ENCODE results near the gene MBNL2.

Gene MBNL2

GRCh38 chr13:97327086-97327485 lies 105.0 kb downstream of the MBNL2 start:
- Histone ChIP-seq H3K4me1 (ENCODE audit: control insufficient read depth, insufficient read depth, low read length, poor library complexity, severe bottlenecking) (peaks cover 18% of the 10 kb centered on the region), H3K9me3 (ENCODE audit: control insufficient read depth, low read length) (no peaks in the 10 kb centered on the region), H3K4me3 (ENCODE audit: extremely low read depth, insufficient read depth, low read length, poor library complexity, severe bottlenecking) (no peak overlapping the region), H3K36me3 (ENCODE audit: control insufficient read depth, insufficient read depth, low read length) (peaks cover 19% of the 10 kb centered on the region), H3K27ac (ENCODE audit: low read depth, low read length, severe bottlenecking) (peak overlapping the region; percentile 68)
- 91 to 98% methylated on average over 5 of the region's 6 CpGs for WGBS, 2 experiments (ENCODE audit: insufficient coverage in 2 of 2)

- Histone ChIP-seq H3K4me1 (ENCODE audit: control insufficient read depth, insufficient read depth, low read length, poor library complexity, severe bottlenecking) (peaks cover 18% of the 10 kb centered on the region), H3K4me3 (ENCODE audit: extremely low read depth, insufficient read depth, low read length, poor library complexity, severe bottlenecking) (no peak overlapping the region), H3K9me3 (ENCODE audit: control insufficient read depth, low read length) (no peaks in the 10 kb centered on the region), H3K27ac (ENCODE audit: low read depth, low read length, severe bottlenecking) (peak overlapping the region; percentile 97), H3K36me3 (ENCODE audit: control insufficient read depth, insufficient read depth, low read length) (peaks cover 24% of the 10 kb centered on the region)
- 38 to 53% methylated on average over 2 to 3 of the region's 4 CpGs for WGBS, 2 experiments (ENCODE audit: insufficient coverage in 2 of 2)
Measured at GRCh38 chr13:97327506-97328221, 105.5 kb downstream of the MBNL2 start.

- Histone ChIP-seq H3K36me3 (ENCODE audit: control insufficient read depth, insufficient read depth, low read length) (peaks cover 26% of the 10 kb centered on the region), H3K27ac (ENCODE audit: low read depth, low read length, severe bottlenecking) (peak overlapping the region; percentile 97)
- 39 to 41% methylated on average over 10 to 12 of the region's 12 CpGs for WGBS, 2 experiments (ENCODE audit: insufficient coverage in 2 of 2)
Measured at GRCh38 chr13:97328222-97328790, 106.2 kb downstream of the MBNL2 start.

GRCh38 chr13:97329331-97329730 lies 107.2 kb downstream of the MBNL2 start:
- WGBS, 2 experiments (ENCODE audit: insufficient coverage in 2 of 2): 51 to 68% methylated on average over 2 of the region's 4 CpGs
- peaks cover 24% of the 10 kb centered on the region for H3K36me3 ChIP-seq (ENCODE audit: control insufficient read depth, insufficient read depth, low read length)
- no peaks in the 10 kb centered on the region for H3K9me3 ChIP-seq (ENCODE audit: control insufficient read depth, low read length)
- no peak overlapping the region for H3K27ac ChIP-seq (ENCODE audit: low read depth, low read length, severe bottlenecking)
- no peak overlapping the region for H3K4me3 ChIP-seq (ENCODE audit: extremely low read depth, insufficient read depth, low read length, poor library complexity, severe bottlenecking)
- peaks cover 18% of the 10 kb centered on the region for H3K4me1 ChIP-seq (ENCODE audit: control insufficient read depth, insufficient read depth, low read length, poor library complexity, severe bottlenecking)

More at GRCh38 chr13:97328222-97328790, 106.2 kb downstream of the MBNL2 start:
- H3K4me1 ChIP-seq (ENCODE audit: control insufficient read depth, insufficient read depth, low read length, poor library complexity, severe bottlenecking): peaks cover 18% of the 10 kb centered on the region
- no peak overlapping the region for H3K4me3 ChIP-seq (ENCODE audit: extremely low read depth, insufficient read depth, low read length, poor library complexity, severe bottlenecking)
- no peaks in the 10 kb centered on the region for H3K9me3 ChIP-seq (ENCODE audit: control insufficient read depth, low read length)

GRCh38 chr13:97330448-97330847 lies 108.3 kb downstream of the MBNL2 start:
- peaks cover 25% of the 10 kb centered on the region for H3K4me1 ChIP-seq (ENCODE audit: control insufficient read depth, insufficient read depth, low read length, poor library complexity, severe bottlenecking)
- no peak overlapping the region for H3K27ac ChIP-seq (ENCODE audit: low read depth, low read length, severe bottlenecking)
- no peaks in the 10 kb centered on the region for H3K9me3 ChIP-seq (ENCODE audit: control insufficient read depth, low read length)
- no peak overlapping the region for H3K4me3 ChIP-seq (ENCODE audit: extremely low read depth, insufficient read depth, low read length, poor library complexity, severe bottlenecking)
- peaks cover 35% of the 10 kb centered on the region for H3K36me3 ChIP-seq (ENCODE audit: control insufficient read depth, insufficient read depth, low read length)
- WGBS, 2 experiments (ENCODE audit: insufficient coverage in 2 of 2): 84 to 100% methylated on average over 2 of the region's 2 CpGs

- peaks cover 58% of the 10 kb centered on the region for H3K36me3 ChIP-seq (ENCODE audit: control insufficient read depth, insufficient read depth, low read length)
- no peak overlapping the region for H3K27ac ChIP-seq (ENCODE audit: low read depth, low read length, severe bottlenecking)
- peaks cover 14% of the 10 kb centered on the region for H3K4me1 ChIP-seq (ENCODE audit: control insufficient read depth, insufficient read depth, low read length, poor library complexity, severe bottlenecking)
- 86% methylated on average over 3 of the region's 4 CpGs; no CpG with 5 or more reads in 1 of the 2 experiments for WGBS, 2 experiments (ENCODE audit: insufficient coverage in 2 of 2)
- H3K9me3 ChIP-seq (ENCODE audit: control insufficient read depth, low read length): no peaks in the 10 kb centered on the region
- no peak overlapping the region for H3K4me3 ChIP-seq (ENCODE audit: extremely low read depth, insufficient read depth, low read length, poor library complexity, severe bottlenecking)
Measured at GRCh38 chr13:97332742-97333141, 110.6 kb downstream of the MBNL2 start.

- H3K4me1 ChIP-seq (ENCODE audit: control insufficient read depth, insufficient read depth, low read length, poor library complexity, severe bottlenecking): peaks cover 12% of the 10 kb centered on the region
- H3K27ac ChIP-seq (ENCODE audit: low read depth, low read length, severe bottlenecking): no peak overlapping the region
- H3K9me3 ChIP-seq (ENCODE audit: control insufficient read depth, low read length): no peaks in the 10 kb centered on the region
- WGBS, 2 experiments (ENCODE audit: insufficient coverage in 2 of 2): 94% methylated on average over 3 of the region's 6 CpGs
- H3K36me3 ChIP-seq (ENCODE audit: control insufficient read depth, insufficient read depth, low read length): peaks cover 71% of the 10 kb centered on the region
- H3K4me3 ChIP-seq (ENCODE audit: extremely low read depth, insufficient read depth, low read length, poor library complexity, severe bottlenecking): no peak overlapping the region
Measured at GRCh38 chr13:97333983-97334382, 111.8 kb downstream of the MBNL2 start.

GRCh38 chr13:97334690-97335089 lies 112.6 kb downstream of the MBNL2 start:
- 93 to 97% methylated on average over 2 of the region's 3 CpGs for WGBS, 2 experiments (ENCODE audit: insufficient coverage in 2 of 2)
- Histone ChIP-seq H3K9me3 (ENCODE audit: control insufficient read depth, low read length) (no peaks in the 10 kb centered on the region), H3K4me3 (ENCODE audit: extremely low read depth, insufficient read depth, low read length, poor library complexity, severe bottlenecking) (no peak overlapping the region), H3K36me3 (ENCODE audit: control insufficient read depth, insufficient read depth, low read length) (peaks cover 74% of the 10 kb centered on the region), H3K27ac (ENCODE audit: low read depth, low read length, severe bottlenecking) (no peak overlapping the region), H3K4me1 (ENCODE audit: control insufficient read depth, insufficient read depth, low read length, poor library complexity, severe bottlenecking) (peaks cover 8% of the 10 kb centered on the region)

- Histone ChIP-seq H3K9me3 (ENCODE audit: control insufficient read depth, low read length) (no peaks in the 10 kb centered on the region), H3K36me3 (ENCODE audit: control insufficient read depth, insufficient read depth, low read length) (peaks cover 66% of the 10 kb centered on the region), H3K4me3 (ENCODE audit: extremely low read depth, insufficient read depth, low read length, poor library complexity, severe bottlenecking) (no peak overlapping the region), H3K27ac (ENCODE audit: low read depth, low read length, severe bottlenecking) (peak overlapping the region; percentile 42), H3K4me1 (ENCODE audit: control insufficient read depth, insufficient read depth, low read length, poor library complexity, severe bottlenecking) (peaks cover 8% of the 10 kb centered on the region)
- WGBS, 2 experiments (ENCODE audit: insufficient coverage in 2 of 2): 92 to 96% methylated on average over 1 to 2 of the region's 6 CpGs
Measured at GRCh38 chr13:97335488-97336134, 113.5 kb downstream of the MBNL2 start.

GRCh38 chr13:97337985-97338499 lies 115.9 kb downstream of the MBNL2 start:
- peaks cover 58% of the 10 kb centered on the region for H3K36me3 ChIP-seq (ENCODE audit: control insufficient read depth, insufficient read depth, low read length)
- H3K9me3 ChIP-seq (ENCODE audit: control insufficient read depth, low read length): no peaks in the 10 kb centered on the region
- 79 to 90% methylated on average over 3 to 4 of the region's 4 CpGs for WGBS, 2 experiments (ENCODE audit: insufficient coverage in 2 of 2)
- peaks cover 8% of the 10 kb centered on the region for H3K4me1 ChIP-seq (ENCODE audit: control insufficient read depth, insufficient read depth, low read length, poor library complexity, severe bottlenecking)
- no peak overlapping the region for H3K4me3 ChIP-seq (ENCODE audit: extremely low read depth, insufficient read depth, low read length, poor library complexity, severe bottlenecking)
- H3K27ac ChIP-seq (ENCODE audit: low read depth, low read length, severe bottlenecking): no peak overlapping the region
